PFSK-1 (cell line): ENCODE data around the gene NUDC.

Source experiments
- FOXP2 ChIP-seq: optimal IDR thresholded peaks from 2 replicates; pipeline ENCODE3; 2011; ENCODE audit warnings: borderline replicate concordance, control low read depth, inconsistent platforms; ENCODE audit not compliant: insufficient read depth; ENCODE audit errors: extremely low read length, extremely low read depth
- POLR2AphosphoS5 ChIP-seq: IDR thresholded peaks from 2 replicates; pipeline ENCODE4 v1.6.1; 2012; ENCODE audit warnings: low read depth, mild to moderate bottlenecking, control low read depth, low read length, moderate library complexity
- SIN3A ChIP-seq: IDR thresholded peaks from 2 replicates; pipeline ENCODE4 v1.6.1; 2012; ENCODE audit warnings: mild to moderate bottlenecking, low read length, moderate library complexity, borderline replicate concordance; ENCODE audit not compliant: insufficient read depth
- TAF1 ChIP-seq: IDR thresholded peaks from 2 replicates; pipeline ENCODE4 v1.6.1; 2012; ENCODE audit warnings: low read length, control low read depth, borderline replicate concordance; ENCODE audit not compliant: insufficient read depth
- TF ChIP-seq, protein P1 (sequence below), 2 experiments: IDR thresholded peaks; 2 replicates each; pipeline versions ENCODE4 v1.6.1 to v1.8.0; 2011 to 2012; ENCODE audit warnings: low read depth in 2 of 2, low read length in 2 of 2, control low read depth in 1 of 2, inconsistent platforms in 1 of 2, mild to moderate bottlenecking in 1 of 2, moderate library complexity in 1 of 2; ENCODE audit not compliant: insufficient read depth in 1 of 2

NUDC gene

DNA sequence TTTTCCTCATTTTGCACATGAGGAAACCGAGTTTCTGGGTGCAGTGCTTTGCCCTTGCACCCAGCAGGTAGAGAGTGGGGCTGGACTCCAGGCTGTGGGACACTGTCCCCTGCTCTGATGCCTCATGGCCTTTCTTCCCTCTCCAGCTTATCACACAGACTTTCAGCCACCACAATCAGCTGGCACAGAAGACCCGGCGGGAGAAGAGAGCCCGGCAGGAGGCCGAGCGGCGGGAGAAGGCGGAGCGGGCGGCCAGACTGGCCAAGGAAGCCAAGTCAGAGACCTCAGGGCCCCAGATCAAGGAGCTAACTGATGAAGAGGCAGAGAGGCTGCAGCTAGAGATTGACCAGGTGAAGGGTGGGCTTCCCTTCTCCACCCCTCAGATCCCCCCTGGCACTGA lies 19.8 kb downstream of the NUDC start:
- no peak for TF ChIP-seq TAF1
- TF ChIP-seq, protein P1, sequence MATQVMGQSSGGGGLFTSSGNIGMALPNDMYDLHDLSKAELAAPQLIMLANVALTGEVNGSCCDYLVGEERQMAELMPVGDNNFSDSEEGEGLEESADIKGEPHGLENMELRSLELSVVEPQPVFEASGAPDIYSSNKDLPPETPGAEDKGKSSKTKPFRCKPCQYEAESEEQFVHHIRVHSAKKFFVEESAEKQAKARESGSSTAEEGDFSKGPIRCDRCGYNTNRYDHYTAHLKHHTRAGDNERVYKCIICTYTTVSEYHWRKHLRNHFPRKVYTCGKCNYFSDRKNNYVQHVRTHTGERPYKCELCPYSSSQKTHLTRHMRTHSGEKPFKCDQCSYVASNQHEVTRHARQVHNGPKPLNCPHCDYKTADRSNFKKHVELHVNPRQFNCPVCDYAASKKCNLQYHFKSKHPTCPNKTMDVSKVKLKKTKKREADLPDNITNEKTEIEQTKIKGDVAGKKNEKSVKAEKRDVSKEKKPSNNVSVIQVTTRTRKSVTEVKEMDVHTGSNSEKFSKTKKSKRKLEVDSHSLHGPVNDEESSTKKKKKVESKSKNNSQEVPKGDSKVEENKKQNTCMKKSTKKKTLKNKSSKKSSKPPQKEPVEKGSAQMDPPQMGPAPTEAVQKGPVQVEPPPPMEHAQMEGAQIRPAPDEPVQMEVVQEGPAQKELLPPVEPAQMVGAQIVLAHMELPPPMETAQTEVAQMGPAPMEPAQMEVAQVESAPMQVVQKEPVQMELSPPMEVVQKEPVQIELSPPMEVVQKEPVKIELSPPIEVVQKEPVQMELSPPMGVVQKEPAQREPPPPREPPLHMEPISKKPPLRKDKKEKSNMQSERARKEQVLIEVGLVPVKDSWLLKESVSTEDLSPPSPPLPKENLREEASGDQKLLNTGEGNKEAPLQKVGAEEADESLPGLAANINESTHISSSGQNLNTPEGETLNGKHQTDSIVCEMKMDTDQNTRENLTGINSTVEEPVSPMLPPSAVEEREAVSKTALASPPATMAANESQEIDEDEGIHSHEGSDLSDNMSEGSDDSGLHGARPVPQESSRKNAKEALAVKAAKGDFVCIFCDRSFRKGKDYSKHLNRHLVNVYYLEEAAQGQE (IDR thresholded peaks at IDR 0.05; ENCODE audit: insufficient read depth in 1 of 2, low read depth in 2 of 2, low read length in 2 of 2): no peak
- TF ChIP-seq POLR2AphosphoS5: no peak
- no peak for TF ChIP-seq SIN3A
- TF ChIP-seq FOXP2: no peak

DNA sequence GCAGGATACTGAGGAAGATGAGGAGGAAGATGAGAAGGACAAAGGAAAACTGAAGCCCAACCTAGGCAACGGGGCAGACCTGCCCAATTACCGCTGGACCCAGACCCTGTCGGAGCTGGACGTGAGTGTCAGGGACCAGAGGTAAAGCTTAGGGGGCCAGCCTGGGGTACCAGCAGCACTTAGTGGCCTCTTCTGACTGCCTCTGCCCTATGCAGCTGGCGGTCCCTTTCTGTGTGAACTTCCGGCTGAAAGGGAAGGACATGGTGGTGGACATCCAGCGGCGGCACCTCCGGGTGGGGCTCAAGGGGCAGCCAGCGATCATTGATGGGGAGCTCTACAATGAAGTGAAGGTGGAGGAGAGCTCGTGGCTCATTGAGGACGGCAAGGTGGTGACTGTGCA lies 21.1 kb downstream of the NUDC start:
- TF ChIP-seq POLR2AphosphoS5 (no peak), FOXP2 (no peak), SIN3A (no peak), TAF1 (no peak)
- TF ChIP-seq, protein P1 (IDR thresholded peaks at IDR 0.05; ENCODE audit: insufficient read depth in 1 of 2, low read depth in 2 of 2, low read length in 2 of 2): no peak

DNA sequence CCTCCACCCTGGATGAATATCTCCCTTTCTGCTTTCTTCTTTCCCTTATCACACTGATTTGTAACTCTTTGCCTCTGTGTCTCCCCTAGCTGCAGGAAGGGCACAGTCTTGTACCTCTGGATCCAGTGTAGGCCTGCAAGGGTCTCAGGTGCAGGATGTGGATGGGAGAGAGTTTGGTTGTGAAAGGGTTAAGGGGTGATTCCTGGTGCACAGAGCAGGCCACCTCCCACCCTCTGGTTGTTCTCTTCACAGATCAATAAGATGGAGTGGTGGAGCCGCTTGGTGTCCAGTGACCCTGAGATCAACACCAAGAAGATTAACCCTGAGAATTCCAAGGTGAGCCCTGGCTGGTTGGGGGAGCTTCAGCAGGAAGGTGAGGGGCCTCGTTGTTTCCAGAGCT lies 23.6 kb downstream of the NUDC start:
- TF ChIP-seq TAF1 (no peak), POLR2AphosphoS5 (no peak), FOXP2 (no peak), SIN3A (no peak)
- TF ChIP-seq, protein P1 (IDR thresholded peaks at IDR 0.05; ENCODE audit: insufficient read depth in 1 of 2, low read depth in 2 of 2, low read length in 2 of 2): no peak

- TF ChIP-seq, protein P1 (IDR thresholded peaks at IDR 0.05; ENCODE audit: insufficient read depth in 1 of 2, low read depth in 2 of 2, low read length in 2 of 2): no peak
- TF ChIP-seq POLR2AphosphoS5 (no peak), FOXP2 (no peak), TAF1 (no peak), SIN3A (no peak)
Observed at GRCh38 chr1:26945728-26946127, 24.2 kb downstream of the NUDC start.

DNA sequence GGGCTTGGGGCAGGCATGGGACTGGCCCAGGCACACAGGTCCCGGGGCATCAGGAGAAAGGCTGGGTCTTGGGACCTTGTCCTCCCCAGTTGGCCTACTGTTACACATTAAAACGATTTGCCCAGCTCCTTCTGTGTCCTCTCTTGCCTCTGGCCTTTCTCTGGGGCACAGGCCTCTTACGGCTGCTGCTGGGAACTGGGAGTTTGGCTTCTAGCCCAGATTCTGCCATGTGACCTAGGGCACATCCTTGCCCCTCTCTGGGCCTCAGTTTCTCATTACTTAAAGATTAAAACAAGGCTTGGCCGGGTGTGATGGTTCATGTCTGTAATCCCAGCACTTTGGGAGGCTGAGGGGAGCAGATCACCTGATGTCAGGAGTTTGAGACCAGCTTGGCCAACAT lies 24.7 kb downstream of the NUDC start:
- TF ChIP-seq, protein P1 (IDR thresholded peaks at IDR 0.05; ENCODE audit: insufficient read depth in 1 of 2, low read depth in 2 of 2, low read length in 2 of 2): no peak
- TF ChIP-seq POLR2AphosphoS5 (no peak), TAF1 (no peak), SIN3A (no peak), FOXP2 (no peak)
